Measurements from ENCODE around the gene NDST3.

NDST3 gene

GRCh38 chr4:118112117-118113046, 78.1 kb downstream of the NDST3 start:
- TF ChIP-seq CTCF (conservative IDR thresholded peaks at IDR 0.05) = no peak
- H3K27ac ChIP-seq = no peak overlapping the region

GRCh38 chr4:118113220-118113619, 78.9 kb downstream of the NDST3 start:
- no peak overlapping the region for H3K27ac ChIP-seq
- no peak for TF ChIP-seq CTCF (conservative IDR thresholded peaks at IDR 0.05)

GRCh38 chr4:118114720-118115119, 80.4 kb downstream of the NDST3 start:
- TF ChIP-seq CTCF (conservative IDR thresholded peaks at IDR 0.05) = no peak
- H3K27ac ChIP-seq = no peak overlapping the region

- no peak overlapping the region for H3K27ac ChIP-seq
Measured at GRCh38 chr4:118120120-118120760, 86.0 kb downstream of the NDST3 start.

DNA sequence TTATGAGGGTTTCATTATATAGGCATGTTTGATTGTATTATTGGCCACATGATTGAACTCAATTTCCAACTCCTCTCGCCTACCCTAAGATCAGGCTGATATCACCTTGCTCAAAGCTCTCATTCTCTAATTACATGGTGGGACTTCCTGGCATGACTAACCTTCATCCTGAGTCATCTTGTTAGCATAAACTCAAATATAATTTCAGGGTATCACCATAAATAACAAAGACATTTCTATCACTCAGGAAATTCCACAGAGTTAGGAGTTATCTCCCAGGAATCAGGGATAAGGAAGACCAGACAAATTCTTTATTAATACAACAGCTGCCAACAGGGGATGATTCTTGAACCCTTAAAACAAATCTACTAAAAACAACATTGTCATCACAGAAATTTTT, 90.7 kb downstream of the NDST3 start:
- no peak for TF ChIP-seq CTCF (conservative IDR thresholded peaks at IDR 0.05)
- no peak overlapping the region for H3K27ac ChIP-seq

More at GRCh38 chr4:118120120-118120760, 86.0 kb downstream of the NDST3 start:
- TF ChIP-seq CTCF (conservative IDR thresholded peaks at IDR 0.05) = no peak

GRCh38 chr4:118139241-118139640, 105.0 kb downstream of the NDST3 start:
- H3K27ac ChIP-seq = no peak overlapping the region
- no peak for TF ChIP-seq CTCF (conservative IDR thresholded peaks at IDR 0.05)

- no peak overlapping the region for H3K27ac ChIP-seq
- TF ChIP-seq CTCF (conservative IDR thresholded peaks at IDR 0.05) = no peak
Measured at GRCh38 chr4:118141240-118141639, 107.0 kb downstream of the NDST3 start.

All from VCaP (cell line).